Smooth muscle cell (in vitro differentiated cells): ENCODE data around the gene PLEKHD1. TPM values are rescaled to one million over a fixed set of nuclear protein-coding genes. Genes with fewer than 3 reads are reported as not detected.

ENCODE experiments used
- DNase-seq: peaks from one replicate; lab custom pipeline; 2025; ENCODE audit not compliant: unreplicated experiment; lab: John Stamatoyannopoulos, UW
- H2AFZ ChIP-seq: fragments of 200-600 bp; sonication (generic); 2 replicates; pipeline ENCODE4 v1.6.0; 2016; ENCODE audit warnings: antibody characterized with exemption, low read depth, mild to moderate bottlenecking
- H3F3A ChIP-seq: fragments of 200-600 bp; sonication (generic); 2 replicates; pipeline ENCODE4 v1.6.0; 2017; ENCODE audit warnings: antibody characterized with exemption, low read depth
- H3K27ac ChIP-seq: fragments of 200-600 bp; sonication (generic); 2 replicates; pipeline ENCODE4 v1.5.1; 2016; ENCODE audit warnings: low read depth, mild to moderate bottlenecking
- H3K27me3 ChIP-seq: fragments of 200-600 bp; sonication (generic); 2 replicates; pipeline ENCODE4 v1.6.1; 2016; ENCODE audit warnings: low read depth, mild to moderate bottlenecking
- H3K36me3 ChIP-seq: fragments of 200-600 bp; sonication (generic); 2 replicates; pipeline ENCODE4 v1.5.1; 2016; ENCODE audit warnings: low read depth
- H3K4me1 ChIP-seq: fragments of 200-600 bp; sonication (generic); 2 replicates; pipeline ENCODE4 v1.5.1; 2016; ENCODE audit warnings: low read depth
- H3K4me2 ChIP-seq: fragments of 200-600 bp; sonication (generic); 2 replicates; pipeline ENCODE4 v1.6.0; 2016; ENCODE audit warnings: mild to moderate bottlenecking
- H3K4me3 ChIP-seq: fragments of 200-600 bp; sonication (generic); 2 replicates; pipeline ENCODE4 v1.5.1; 2016; ENCODE audit warnings: mild to moderate bottlenecking
- H3K79me2 ChIP-seq: fragments of 200-600 bp; sonication (generic); 2 replicates; pipeline ENCODE4 v1.6.0; 2016; ENCODE audit warnings: low read depth, mild to moderate bottlenecking
- H3K9ac ChIP-seq: fragments of 200-600 bp; sonication (generic); 2 replicates; pipeline ENCODE4 v1.6.0; 2016; ENCODE audit warnings: low read depth
- H3K9me3 ChIP-seq: fragments of 200-600 bp; sonication (generic); replicated peaks from 2 replicates; pipeline ENCODE4 v1.5.1; 2016; ENCODE audit warnings: low read depth
- H4K20me1 ChIP-seq: fragments of 200-600 bp; sonication (generic); 2 replicates; pipeline ENCODE4 v1.6.0; 2016; ENCODE audit warnings: low read depth
- CTCF ChIP-seq: fragments of 200-600 bp; sonication (generic); IDR thresholded peaks from 2 replicates; pipeline ENCODE4 v1.5.1; 2017; ENCODE audit warnings: borderline replicate concordance, mild to moderate bottlenecking, antibody characterized with exemption; ENCODE audit not compliant: insufficient read depth, poor library complexity, severe bottlenecking
- WGBS: methylation state at CpG from one replicate; pipeline ENCODE4 v1.1.7; 2016; ENCODE audit warnings: low lambda C conversion rate; 5-methylcytosine and 5-hydroxymethylcytosine counted together
- polyA plus RNA-seq: library from polyadenylated mRNA; unstranded; fragments of >200 nt; fragmentation: Nextera tagmentation; extraction: Ambion mirVana; gene quantifications from 2 replicates; pipeline ENCODE4 v1.2.1, GENCODE V29; 2016
- total RNA-seq: library from RNA; depleted of rRNA; stranded (reverse); fragments of >200 nt; gene quantifications from 2 replicates; pipeline ENCODE4 v1.2.3, GENCODE V29; 2014

The PLEKHD1 gene
- total and polyA plus RNA-seq, 2 experiments from 2014 or later: 0.03 TPM; not detected in 1

- H3K4me2 ChIP-seq: no peak overlapping the region
- no peaks in the 10 kb centered on the region for H4K20me1 ChIP-seq
- TF ChIP-seq CTCF: no peak
- H2AFZ ChIP-seq: no peak overlapping the region
- H3K27me3 ChIP-seq: peaks cover 12% of the 10 kb centered on the region
- WGBS: 85% methylated on average over 3 of the region's 3 CpGs
- no peak overlapping the region for H3K9ac ChIP-seq
- H3K9me3 ChIP-seq: no peaks in the 10 kb centered on the region
- H3K79me2 ChIP-seq: no peaks in the 10 kb centered on the region
- H3K4me1 ChIP-seq: no peaks in the 10 kb centered on the region
- no peak overlapping the region for H3K27ac ChIP-seq
- no peaks in the 10 kb centered on the region for H3K36me3 ChIP-seq
- DNase-seq: no peak
- no peaks in the 10 kb centered on the region for H3F3A ChIP-seq
- H3K4me3 ChIP-seq: no peak overlapping the region
Measured at GRCh38 chr14:69531135-69531534, 46.6 kb downstream of the PLEKHD1 start.

GRCh38 chr14:69532561-69533340 lies 48.2 kb downstream of the PLEKHD1 start:
- no peak for DNase-seq
- WGBS: 53% methylated on average over 3 of the region's 3 CpGs
- H3K4me3 ChIP-seq: no peak overlapping the region
- TF ChIP-seq CTCF: no peak
- no peaks in the 10 kb centered on the region for H3F3A ChIP-seq
- no peaks in the 10 kb centered on the region for H3K9me3 ChIP-seq
- no peak overlapping the region for H3K27ac ChIP-seq
- H2AFZ ChIP-seq: no peak overlapping the region
- no peaks in the 10 kb centered on the region for H4K20me1 ChIP-seq
- no peak overlapping the region for H3K4me2 ChIP-seq
- no peak overlapping the region for H3K9ac ChIP-seq
- peaks cover 12% of the 10 kb centered on the region for H3K27me3 ChIP-seq
- no peaks in the 10 kb centered on the region for H3K79me2 ChIP-seq
- no peaks in the 10 kb centered on the region for H3K4me1 ChIP-seq
- H3K36me3 ChIP-seq: no peaks in the 10 kb centered on the region

DNA sequence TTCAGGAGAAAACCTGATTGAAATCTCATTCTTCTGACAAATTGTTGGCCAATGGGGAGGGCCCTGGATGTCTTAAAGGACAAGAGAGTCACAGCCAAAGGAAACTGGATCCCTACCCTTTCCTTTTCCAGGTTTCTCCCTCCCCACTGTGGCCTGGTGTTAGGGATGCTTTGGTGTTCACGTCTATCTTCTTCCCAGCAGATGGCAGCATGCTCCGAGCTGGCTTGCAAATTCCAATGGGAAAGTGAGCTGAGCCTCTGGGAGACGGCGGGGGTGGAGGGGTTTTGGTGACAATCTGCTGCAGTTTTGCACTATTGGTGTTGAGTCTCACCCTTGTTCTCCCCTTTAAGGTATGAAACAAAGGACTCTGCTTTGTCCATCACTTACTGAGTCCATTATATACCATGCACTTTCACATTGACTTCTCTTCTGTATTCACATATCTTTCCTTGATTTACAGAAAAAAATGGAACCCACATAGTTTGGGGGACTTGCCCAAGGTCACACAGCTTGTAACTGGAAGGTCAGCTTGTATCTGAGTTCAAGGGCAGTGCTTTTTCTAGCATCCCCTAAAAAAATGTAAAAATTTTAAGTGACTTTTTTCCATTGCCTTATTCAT lies 50.8 kb downstream of the PLEKHD1 start:
- Histone ChIP-seq H3F3A (no peaks in the 10 kb centered on the region), H3K36me3 (no peaks in the 10 kb centered on the region), H4K20me1 (no peaks in the 10 kb centered on the region), H3K27ac (no peak overlapping the region), H3K79me2 (no peaks in the 10 kb centered on the region), H2AFZ (no peak overlapping the region), H3K9ac (no peak overlapping the region), H3K4me3 (no peak overlapping the region), H3K4me1 (no peaks in the 10 kb centered on the region), H3K4me2 (no peak overlapping the region), H3K9me3 (no peaks in the 10 kb centered on the region), H3K27me3 (peaks cover 12% of the 10 kb centered on the region)
- no peak for DNase-seq
- 7% methylated on average over 4 of the region's 4 CpGs for WGBS
- TF ChIP-seq CTCF: peak; percentile 58
